Stimulated activated CD8-positive, alpha-beta memory T cell treated with anti-CD3 and anti-CD28 coated beads, Interleukin-7, amount 100 ng/mL, for 48 hours (primary cell): ENCODE results near the gene ERCC6L.

ENCODE experiments used
- DNase-seq, 2 donors: peaks; one replicate each; pipeline ENCODE4 v3.0.0-alpha.2; 2020; ENCODE audit warnings: low read depth in 1 of 2; ENCODE audit errors: extremely low read depth in 1 of 2

ERCC6L gene, protein sequence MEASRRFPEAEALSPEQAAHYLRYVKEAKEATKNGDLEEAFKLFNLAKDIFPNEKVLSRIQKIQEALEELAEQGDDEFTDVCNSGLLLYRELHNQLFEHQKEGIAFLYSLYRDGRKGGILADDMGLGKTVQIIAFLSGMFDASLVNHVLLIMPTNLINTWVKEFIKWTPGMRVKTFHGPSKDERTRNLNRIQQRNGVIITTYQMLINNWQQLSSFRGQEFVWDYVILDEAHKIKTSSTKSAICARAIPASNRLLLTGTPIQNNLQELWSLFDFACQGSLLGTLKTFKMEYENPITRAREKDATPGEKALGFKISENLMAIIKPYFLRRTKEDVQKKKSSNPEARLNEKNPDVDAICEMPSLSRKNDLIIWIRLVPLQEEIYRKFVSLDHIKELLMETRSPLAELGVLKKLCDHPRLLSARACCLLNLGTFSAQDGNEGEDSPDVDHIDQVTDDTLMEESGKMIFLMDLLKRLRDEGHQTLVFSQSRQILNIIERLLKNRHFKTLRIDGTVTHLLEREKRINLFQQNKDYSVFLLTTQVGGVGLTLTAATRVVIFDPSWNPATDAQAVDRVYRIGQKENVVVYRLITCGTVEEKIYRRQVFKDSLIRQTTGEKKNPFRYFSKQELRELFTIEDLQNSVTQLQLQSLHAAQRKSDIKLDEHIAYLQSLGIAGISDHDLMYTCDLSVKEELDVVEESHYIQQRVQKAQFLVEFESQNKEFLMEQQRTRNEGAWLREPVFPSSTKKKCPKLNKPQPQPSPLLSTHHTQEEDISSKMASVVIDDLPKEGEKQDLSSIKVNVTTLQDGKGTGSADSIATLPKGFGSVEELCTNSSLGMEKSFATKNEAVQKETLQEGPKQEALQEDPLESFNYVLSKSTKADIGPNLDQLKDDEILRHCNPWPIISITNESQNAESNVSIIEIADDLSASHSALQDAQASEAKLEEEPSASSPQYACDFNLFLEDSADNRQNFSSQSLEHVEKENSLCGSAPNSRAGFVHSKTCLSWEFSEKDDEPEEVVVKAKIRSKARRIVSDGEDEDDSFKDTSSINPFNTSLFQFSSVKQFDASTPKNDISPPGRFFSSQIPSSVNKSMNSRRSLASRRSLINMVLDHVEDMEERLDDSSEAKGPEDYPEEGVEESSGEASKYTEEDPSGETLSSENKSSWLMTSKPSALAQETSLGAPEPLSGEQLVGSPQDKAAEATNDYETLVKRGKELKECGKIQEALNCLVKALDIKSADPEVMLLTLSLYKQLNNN

DNA sequence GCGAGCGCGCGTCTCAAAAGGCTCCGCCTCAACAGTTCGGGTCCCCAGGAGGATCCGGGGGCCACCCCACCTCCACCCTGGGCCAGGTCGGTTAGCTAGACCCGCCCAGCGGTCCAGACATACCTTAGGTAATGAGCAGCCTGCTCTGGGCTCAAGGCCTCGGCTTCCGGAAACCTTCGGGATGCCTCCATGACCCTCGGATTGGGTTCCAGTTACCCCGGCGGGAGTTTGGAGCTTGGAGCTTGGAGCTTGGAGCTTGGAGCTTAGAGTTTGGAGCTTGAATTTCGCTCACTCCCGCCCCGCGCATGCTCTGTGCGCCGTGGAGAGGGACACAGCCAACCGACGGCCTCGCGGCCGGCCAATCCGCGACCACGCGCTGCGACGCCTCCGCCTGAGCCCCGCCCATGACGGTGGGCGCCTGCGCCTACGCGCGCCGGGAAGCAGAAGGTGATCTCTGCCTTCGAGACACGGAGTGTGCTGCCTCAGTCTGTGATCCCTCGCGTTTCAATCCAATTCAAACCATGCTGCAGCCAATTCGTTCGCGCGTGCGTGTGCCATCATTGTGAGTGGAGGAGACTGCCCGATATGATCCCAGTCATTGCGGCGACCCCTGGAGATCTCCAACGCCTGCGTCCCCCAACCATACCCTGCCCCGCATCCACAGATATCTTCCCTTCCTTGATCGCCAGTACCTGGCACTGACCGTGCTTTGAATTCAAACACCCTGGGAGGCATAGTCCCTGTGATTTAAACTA lies at the start of gene ERCC6L:
ERCC6L (minus strand) TSS at position 307 of the 755 bp plus-strand sequence; CDS start at position 191, 116 bp downstream.
- DNase-seq = peak; percentile 69 to 72

DNA sequence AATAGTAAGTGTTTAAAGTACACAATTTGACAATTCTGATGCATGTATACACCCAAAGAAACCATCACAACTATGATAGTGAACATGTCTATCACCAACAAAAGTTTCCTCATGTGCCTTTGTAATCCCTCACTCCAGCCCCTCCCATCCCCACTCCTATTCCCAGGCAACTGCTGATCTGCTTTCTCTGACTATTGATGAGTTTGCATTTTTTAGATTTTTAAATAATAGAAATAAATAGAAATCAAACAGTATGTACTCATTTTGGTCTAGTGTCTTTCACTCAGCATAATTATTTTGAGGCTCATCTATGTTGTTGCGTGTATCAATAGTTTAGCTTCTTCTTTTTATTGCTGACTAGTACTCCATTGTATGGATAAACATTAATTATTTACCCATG lies 43.5 kb upstream of the ERCC6L start:
- DNase-seq = no peak

DNA sequence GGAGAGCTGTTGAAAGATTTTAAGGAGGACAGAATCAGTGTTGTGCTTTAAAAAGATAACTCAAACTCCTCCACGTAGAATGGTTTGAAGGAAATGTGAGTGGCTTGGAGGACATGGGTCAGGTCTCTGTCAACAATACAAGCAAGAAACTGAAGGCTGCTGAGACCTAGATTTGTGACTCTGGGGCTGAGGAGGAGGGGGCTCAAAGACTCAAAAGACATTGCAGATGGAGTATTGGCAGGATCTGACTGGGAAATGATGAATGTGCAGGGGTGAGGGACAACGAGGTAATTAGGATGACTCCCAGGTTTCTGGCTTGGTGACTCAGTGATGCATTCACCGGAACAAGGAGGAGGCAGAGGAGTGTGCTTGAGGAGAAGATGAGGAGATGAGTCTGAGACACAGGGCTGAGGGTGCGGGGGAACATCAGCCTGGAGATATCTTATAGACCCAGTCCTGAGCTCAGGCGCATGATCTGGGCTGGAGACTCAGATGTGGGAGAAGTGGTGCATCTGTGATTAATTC lies 41.6 kb upstream of the ERCC6L start:
- DNase-seq = no peak

DNA sequence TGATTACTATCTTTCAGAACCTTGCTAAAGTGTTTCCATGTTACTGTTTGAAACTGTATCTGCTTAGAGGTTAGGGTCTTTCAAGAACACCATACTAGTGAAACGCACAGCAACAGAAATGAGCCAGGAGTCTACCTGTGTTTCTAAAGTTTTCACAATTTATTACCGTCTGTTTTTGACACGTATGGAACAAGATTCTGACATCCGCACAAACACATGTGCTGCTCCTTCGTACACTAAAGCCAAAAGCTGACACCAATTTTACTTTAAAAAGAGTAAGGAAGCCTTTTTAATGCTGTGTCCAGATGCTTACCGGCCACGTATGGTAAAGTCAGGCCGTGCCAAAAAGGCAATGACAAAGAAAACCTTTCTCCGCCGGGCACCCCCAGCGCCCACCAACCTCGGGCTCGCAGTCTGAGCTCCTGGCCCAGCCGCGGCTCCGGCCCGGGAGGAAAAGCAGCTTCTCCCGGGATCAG lies 37.7 kb upstream of the ERCC6L start:
- DNase-seq = no peak

DNA sequence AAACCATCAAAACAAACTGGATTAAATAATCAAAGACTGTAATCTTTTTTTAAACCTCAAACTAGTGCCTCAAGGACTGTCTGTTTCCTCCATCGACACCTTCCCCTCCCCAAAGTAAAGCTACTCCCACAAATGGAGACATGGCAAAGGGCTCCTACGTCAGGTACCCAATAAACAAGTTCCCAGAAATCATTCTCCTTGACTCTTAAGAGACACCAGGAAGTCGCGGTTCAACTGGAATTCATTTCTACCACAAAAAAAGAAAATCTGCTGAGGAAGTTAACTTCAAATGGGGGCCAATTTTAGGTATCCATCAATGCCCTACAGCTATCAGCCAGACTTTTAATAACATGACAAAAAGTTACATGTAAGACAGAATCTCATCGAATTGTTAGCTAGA lies 35.7 kb upstream of the ERCC6L start:
- DNase-seq = no peak

DNA sequence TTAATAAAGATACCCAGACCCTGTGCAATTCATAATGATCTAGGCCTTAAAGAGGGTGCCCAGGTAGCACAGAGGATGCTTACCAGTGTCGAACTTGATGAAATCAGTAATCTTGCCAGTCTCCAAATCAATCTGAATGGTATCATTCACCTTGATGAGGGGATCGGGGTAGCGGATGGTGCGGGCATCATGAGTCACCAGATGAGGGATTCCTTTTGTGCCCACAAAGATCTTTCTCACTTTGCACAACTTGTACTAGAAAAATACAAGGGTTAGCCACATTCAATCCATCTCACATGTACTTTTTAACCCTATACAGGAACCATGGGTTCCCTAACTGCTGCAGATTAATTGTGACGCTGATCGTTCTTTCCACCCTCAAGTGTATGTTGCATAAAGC lies 34.9 kb upstream of the ERCC6L start:
- peak in 1 of 2 donors; percentile 20 for DNase-seq

DNA sequence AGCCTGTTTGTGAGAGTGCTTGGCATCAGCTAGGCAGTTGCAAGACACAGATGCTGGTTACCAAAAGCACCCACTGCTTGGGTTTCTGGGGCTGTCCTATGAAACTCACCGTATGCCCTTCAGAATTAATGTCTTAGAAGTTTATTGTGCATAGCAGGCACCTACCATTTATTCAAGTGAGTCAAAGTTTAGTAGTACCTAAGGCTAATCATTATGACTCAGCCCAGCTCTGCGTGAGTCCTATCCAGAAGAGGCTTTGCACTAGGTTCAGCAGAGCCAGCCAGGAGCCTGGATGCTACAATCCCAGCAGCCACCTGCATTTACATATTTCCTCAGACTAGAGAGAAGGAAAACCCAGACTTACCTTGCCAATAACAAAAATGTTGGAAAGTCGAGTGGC lies 34.0 kb upstream of the ERCC6L start:
- DNase-seq = no peak

DNA sequence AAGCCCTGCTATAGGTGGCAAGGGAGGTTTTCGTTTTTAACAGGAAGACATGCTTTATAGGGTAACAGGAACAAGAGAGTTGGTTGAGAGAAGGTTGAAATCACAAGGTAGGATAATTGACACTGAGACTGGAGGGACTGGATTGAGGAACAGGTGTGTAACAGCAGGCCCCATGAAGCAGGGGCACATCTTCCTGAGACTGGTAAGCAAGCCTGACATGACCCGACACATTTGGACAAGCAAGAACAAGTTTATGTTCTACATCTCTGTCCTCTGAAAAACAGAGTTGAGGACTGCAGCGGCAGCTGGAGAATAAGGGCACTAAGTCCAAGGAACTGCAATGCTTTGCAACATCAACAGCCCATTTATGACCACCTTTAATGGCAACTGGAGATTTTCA lies 33.0 kb upstream of the ERCC6L start:
- no peak for DNase-seq

DNA sequence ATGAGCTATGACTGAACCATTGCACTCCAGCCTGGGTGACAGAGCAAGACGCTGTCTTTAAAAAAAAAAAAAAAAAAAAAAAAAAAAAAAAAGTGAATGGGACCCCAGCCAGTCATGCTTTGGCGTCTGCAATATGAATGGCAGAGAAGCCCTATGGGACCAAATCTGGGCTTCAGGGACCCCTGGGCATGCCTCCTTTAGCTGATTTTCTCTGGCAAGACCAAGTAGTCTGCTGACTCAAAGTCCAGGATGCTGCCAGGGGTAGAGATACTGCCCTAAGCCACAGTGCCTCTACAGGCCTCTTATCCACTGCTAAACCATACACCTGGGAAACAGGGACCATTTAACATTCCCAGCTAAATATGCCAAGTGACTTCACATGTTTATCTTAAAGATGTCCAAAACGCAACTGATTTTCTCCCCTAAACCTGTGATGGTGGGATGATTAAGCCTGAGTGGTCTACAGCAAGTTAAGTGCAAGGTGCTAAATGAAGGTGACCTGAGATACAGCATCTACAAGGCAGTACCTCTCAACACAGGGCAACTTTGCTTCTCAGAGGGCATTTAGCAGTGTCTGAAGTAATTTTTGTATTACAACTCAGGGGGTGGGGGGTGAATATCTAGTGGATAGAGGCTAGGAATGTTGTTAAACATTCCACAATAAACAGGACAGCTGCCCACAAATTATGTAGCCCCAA lies 32.4 kb upstream of the ERCC6L start:
- DNase-seq = no peak

DNA sequence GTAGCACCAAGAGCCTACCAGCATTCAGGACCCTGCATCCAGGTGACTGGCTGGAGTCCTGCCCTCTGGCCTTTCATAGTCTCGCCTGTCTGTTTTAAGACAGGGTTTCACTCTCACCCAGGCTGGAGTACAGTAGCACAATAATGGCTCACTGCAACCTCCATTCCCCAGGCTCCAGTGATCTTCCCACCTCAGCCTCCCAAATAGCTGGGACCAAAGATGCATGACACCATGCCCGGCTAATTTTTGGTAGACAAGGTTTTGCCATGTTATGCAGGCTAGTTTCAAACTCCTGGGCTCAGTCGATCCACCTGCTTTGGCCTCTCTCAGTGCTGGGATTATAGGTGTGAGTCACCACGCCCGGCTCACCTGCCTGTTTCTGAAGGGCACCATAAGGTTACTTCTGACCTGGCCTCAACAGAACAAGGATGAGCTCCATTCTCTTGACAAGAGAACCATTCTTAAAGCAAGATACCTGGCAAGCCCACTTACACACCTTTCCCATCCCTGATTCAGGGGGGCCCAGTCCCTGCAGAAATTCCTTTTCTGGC lies 31.6 kb upstream of the ERCC6L start:
- DNase-seq = no peak

DNA sequence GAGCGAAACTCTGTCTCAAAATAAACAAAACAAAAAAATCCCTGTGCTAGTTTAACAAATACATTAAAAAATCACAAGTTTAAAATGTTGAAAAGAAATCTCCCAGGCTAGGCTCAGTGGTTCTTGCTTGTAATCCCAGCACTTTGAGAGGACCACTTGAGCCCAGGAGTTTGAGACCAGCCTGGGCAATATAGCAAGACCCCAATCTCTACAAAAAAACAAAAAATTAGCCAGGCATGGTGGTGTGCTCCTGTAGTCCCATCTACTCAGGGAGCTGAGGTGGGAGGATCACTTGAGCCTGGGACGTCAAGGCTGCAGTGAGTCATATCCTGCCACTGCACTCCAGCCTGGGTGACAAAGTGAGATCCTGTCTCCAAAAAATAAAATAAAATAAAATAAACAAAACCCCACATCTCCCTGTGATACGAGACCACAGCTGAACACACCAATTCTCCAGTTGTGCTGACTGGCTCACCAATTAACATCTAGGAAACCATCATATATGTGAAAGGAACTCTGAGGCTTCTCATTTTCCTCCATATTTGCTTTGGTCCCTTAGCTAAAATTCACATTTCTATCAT lies 30.9 kb upstream of the ERCC6L start:
- peak in 1 of 2 donors; percentile 15 for DNase-seq

DNA sequence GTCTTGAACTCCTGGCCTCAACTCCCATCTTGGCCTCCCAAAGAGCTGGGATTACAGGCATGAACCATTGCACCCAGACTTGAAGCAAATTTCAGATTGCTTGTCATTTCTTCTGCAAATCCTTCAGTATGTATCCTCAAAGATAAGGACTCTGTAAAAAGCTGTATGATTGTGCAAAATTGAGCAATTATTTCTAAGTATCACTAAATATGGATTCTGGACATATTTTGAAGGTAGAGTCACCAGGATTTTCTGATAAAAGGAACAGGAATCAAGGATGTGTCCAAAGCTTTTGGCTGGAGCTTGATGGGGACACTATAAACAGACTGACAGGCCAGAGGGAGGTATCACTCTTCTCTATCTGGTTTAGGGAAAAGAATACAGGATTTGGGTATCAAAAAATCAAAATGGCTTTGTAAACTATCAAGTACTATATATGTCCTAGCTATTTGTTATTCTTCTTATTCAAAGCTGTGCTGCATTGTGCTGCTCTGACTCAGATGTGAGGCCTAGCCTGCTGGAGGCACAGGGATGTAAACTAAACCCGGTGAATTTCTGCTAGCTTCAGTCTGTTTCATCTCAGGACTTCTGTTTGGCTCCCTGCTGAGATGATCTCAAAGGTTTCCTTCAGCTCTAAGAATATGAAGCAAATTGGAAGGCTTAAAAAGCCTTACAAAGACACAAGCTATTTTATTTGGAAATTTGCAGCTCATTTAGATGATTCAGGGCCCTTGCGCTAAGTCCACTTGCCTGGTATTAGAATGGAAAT lies 30.0 kb upstream of the ERCC6L start:
- DNase-seq = no peak

DNA sequence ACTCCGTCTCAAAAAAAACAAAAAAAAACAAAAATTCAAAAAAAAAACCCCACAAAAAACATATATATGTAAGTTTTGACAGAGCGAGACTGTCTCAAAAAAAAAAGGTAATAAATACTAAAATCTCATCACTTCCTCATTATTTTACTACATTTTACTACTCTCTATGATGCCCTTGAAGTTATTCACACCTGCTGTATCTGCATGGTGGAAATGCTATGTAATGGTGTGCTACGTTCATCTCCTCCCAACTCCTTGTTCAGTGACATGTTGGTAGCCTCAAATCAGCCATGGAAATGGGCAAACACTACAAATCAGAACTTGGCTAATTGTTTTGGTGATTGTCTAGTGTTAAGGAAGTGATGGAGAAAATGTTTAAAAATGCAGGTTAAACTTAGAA lies 26.4 kb upstream of the ERCC6L start:
- DNase-seq = no peak

DNA sequence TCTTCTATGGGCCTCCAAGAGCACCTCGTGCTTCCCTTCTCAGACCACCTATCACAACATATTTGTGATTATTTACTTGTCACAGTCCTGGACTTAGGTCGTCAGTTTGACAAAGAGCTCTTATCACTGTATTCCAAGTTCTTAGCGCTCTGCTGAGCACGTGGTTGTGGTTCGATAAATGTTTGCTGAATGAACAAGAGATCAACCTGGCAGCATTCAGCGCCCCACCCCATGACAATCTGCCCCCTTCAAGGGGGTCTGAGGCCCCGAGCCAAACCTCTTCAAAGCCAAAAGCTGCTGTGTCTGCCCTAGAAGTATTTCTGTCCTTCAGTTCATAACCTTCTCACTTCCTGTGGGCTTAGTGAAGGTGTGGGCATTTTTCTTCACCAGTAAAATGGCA lies 23.2 kb upstream of the ERCC6L start:
- DNase-seq = no peak

DNA sequence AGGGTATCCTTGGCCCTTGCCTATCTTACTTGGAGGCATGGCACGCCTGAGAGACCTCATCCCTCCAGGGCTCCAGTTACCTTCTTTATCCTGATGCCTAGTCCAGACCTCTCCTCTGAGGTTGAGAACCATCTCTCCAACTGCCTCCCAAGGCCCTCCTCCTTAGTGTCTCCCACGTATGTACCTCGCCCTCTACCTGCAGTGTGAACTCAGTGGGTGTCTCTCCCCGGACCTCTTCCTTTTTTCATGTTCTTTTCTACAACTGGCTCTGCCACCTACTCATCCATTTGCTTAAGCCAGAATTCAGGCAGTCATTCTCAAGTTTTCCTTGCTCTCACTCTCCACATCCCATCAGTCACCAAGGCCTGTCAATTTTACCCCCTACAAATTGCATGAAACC lies 21.6 kb upstream of the ERCC6L start:
- no peak for DNase-seq

DNA sequence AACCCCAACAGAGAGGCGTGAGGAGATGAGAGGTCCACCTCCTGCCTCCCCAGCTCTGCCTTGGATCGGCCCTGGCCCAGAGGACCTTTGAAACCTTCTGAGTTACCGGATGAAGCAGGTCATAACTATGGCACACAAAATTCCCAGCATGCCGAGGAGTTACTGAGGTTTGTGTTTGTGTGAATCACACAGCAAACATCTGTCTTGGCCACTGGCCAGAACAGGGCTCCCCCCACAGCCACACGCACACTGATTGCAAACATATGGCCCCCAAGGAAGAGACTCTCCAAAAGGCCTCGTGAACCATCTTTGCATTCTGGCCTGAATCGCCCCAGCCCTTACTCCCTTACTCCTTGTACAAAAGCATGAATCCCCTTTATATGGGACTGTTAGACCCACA lies 19.3 kb upstream of the ERCC6L start:
- DNase-seq = no peak

DNA sequence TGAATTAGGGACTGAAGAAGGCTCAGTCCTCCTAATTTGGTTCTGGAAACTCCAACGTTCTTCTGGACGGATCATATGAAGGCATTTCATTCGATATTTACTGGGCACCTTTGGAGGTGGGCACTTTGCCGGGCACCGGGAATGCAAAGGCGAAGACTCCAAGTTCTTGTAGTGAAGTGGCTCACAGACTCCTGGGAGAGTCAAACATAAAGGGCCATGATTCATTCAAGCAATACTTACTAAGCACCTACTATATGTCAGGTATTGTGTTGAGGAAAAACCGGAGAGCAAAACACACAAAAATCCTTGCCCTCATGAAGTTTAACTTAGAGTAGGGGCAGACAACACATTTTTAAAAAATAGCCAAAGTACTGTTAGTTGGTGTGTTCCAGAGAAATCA lies 17.0 kb upstream of the ERCC6L start:
- no peak for DNase-seq

DNA sequence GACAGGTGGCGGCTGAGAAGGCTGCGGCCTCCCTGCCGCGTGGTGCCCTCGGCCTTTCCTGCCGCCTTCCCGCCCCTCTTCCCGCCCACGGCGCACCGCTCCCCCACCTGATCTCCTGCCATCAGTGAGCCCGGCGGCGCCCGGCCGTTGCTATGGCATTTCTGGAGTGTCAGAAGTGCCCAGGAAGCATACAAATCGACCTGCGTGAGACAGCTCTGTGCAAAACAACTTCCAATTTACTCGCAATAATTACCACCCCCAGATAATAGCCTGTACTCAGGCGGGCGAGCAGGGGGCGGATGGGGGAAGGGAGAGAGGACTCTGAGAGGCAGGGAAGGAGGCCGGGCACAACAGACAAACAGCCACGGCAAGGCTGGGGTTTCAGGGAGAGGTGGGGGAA lies 16.6 kb upstream of the ERCC6L start:
- DNase-seq = no peak
